ENCODE results near the gene ZSCAN10. TPM values are rescaled to one million over a fixed set of nuclear protein-coding genes. Genes with fewer than 3 reads are reported as not detected.
A peak's percentile ranks its signal among the peaks of the same experiment; 100 is the strongest.

The ZSCAN10 gene
- total RNA-seq, 1 donor from 2014 or later, result not detected

GRCh38 chr16:3049921-3050481, 49.1 kb downstream of the ZSCAN10 start:
- TF ChIP-seq, protein P1, sequence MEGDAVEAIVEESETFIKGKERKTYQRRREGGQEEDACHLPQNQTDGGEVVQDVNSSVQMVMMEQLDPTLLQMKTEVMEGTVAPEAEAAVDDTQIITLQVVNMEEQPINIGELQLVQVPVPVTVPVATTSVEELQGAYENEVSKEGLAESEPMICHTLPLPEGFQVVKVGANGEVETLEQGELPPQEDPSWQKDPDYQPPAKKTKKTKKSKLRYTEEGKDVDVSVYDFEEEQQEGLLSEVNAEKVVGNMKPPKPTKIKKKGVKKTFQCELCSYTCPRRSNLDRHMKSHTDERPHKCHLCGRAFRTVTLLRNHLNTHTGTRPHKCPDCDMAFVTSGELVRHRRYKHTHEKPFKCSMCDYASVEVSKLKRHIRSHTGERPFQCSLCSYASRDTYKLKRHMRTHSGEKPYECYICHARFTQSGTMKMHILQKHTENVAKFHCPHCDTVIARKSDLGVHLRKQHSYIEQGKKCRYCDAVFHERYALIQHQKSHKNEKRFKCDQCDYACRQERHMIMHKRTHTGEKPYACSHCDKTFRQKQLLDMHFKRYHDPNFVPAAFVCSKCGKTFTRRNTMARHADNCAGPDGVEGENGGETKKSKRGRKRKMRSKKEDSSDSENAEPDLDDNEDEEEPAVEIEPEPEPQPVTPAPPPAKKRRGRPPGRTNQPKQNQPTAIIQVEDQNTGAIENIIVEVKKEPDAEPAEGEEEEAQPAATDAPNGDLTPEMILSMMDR (IDR thresholded peaks at IDR 0.05), result no peak
- Histone ChIP-seq H3K36me3 (no peaks in the 10 kb centered on the region), H3K4me1 (peaks cover 13% of the 10 kb centered on the region), H3K27ac (no peak overlapping the region), H3K4me3 (no peak overlapping the region), H3K27me3 (peaks cover 41% of the 10 kb centered on the region), H3K9me3 (no peaks in the 10 kb centered on the region)
- intact Hi-C loops (cut with DNase I), result no loop called here
- ATAC-seq (no peak), DNase-seq (no peak)

DNA sequence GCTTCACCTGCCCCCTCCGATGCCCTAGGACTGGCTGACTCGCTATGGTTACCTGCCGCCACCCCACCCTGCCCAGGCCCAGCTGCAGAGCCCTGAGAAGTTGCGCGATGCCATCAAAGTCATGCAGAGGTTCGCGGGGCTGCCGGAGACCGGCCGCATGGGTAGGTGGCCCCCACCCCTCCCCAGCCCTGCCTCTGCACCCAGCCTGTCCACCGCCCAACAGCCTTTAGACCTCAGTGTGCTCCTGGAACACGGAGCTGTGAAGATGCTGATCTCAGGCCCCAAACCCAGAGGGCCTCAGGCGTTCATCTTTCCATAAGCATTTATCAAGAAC, 51.7 kb downstream of the ZSCAN10 start:
- no peak for DNase-seq
- Histone ChIP-seq H3K27me3 (peaks cover 67% of the 10 kb centered on the region), H3K4me3 (no peak overlapping the region), H3K9me3 (no peaks in the 10 kb centered on the region), H3K36me3 (no peaks in the 10 kb centered on the region), H3K4me1 (peaks cover 12% of the 10 kb centered on the region), H3K27ac (no peak overlapping the region)
- TF ChIP-seq, protein P1 (IDR thresholded peaks at IDR 0.05), result no peak
- intact Hi-C loops (cut with DNase I), result no loop called here
- no peak for ATAC-seq

GRCh38 chr16:3046641-3047386, 52.3 kb downstream of the ZSCAN10 start:
- Histone ChIP-seq H3K27me3 (peaks cover 70% of the 10 kb centered on the region), H3K4me3 (peak overlapping the region; percentile 53), H3K9me3 (no peaks in the 10 kb centered on the region), H3K36me3 (no peaks in the 10 kb centered on the region), H3K27ac (no peak overlapping the region), H3K4me1 (peaks cover 12% of the 10 kb centered on the region)
- TF ChIP-seq, protein P1 (IDR thresholded peaks at IDR 0.05), result no peak
- ATAC-seq, result peak; percentile 13
- DNase-seq, result no peak
- intact Hi-C loops (cut with DNase I), result no loop called here

- Histone ChIP-seq H3K4me1 (peaks cover 12% of the 10 kb centered on the region), H3K4me3 (peak within 1 kb of the TSS; percentile 53), H3K9me3 (no peaks in the 10 kb centered on the region), H3K27me3 (peaks cover 78% of the 10 kb centered on the region), H3K36me3 (no peaks in the 10 kb centered on the region), H3K27ac (peak within 1 kb of the TSS; percentile 42)
- ATAC-seq, result peak; percentile 68
- DNase-seq, result peak; percentile 75
- TF ChIP-seq, protein P1 (IDR thresholded peaks at IDR 0.05), result no peak
- intact Hi-C loops (cut with DNase I), result no loop called here
Measured at GRCh38 chr16:3045758-3046640, 53.1 kb downstream of the ZSCAN10 start, which contains the start of gene MMP25. TSS of gene MMP25 (plus strand) at chr16:3046561. CDS start at chr16:3046918, 357 bp downstream.

GRCh38 chr16:3044708-3045107, 54.4 kb downstream of the ZSCAN10 start:
- peaks cover 76% of the 10 kb centered on the region for H3K27me3 ChIP-seq
- no peak overlapping the region for H3K4me3 ChIP-seq
- H3K4me1 ChIP-seq, result peaks cover 12% of the 10 kb centered on the region
- ATAC-seq (no peak), DNase-seq (no peak)
- TF ChIP-seq, protein P1 (IDR thresholded peaks at IDR 0.05), result no peak
- intact Hi-C loops (cut with DNase I), result no loop called here
- H3K9me3 ChIP-seq, result no peaks in the 10 kb centered on the region
- no peaks in the 10 kb centered on the region for H3K36me3 ChIP-seq
- H3K27ac ChIP-seq, result no peak overlapping the region

Measured in upper lobe of right lung (tissue), 1 donor.